Naive thymus-derived CD4-positive, alpha-beta T cell (primary cell): ENCODE measurements around the gene DBH. TPM values are rescaled to one million over a fixed set of nuclear protein-coding genes. Genes with fewer than 3 reads are reported as not detected.

Experiments used
- ATAC-seq: fragments of 150-1000 bp; cut with Tn5 transposase; 2 replicates; pipeline ENCODE4 v1.10.0; 2021; ENCODE audit warnings: mild to moderate bottlenecking, moderate library complexity
- CTCF ChIA-PET: fragments of 350-600 bp; sonication (Branson Sonifier 250); formaldehyde crosslinking; loops from one replicate; lab custom pipeline; 2021; ENCODE audit warnings: antibody characterized with exemption; lab: Charles Lee
- POLR2A ChIA-PET: fragments of 350-600 bp; sonication (Branson Sonifier 250); formaldehyde crosslinking; loops from one replicate; lab custom pipeline; 2021; ENCODE audit warnings: antibody characterized with exemption, inconsistent platforms; lab: Charles Lee
- DNase-seq, 9 donors: peaks; one replicate each; pipeline versions ENCODE4 v3.0.0 to v3.0.0-alpha.2; 2020 to 2022; ENCODE audit warnings: mixed read lengths in 1 of 9
- H3K27ac ChIP-seq: one replicate; pipeline ENCODE4 v1.7.0; 2013; ENCODE audit warnings: mild to moderate bottlenecking, low read depth, low read length, moderate library complexity
- H3K27me3 ChIP-seq, 2 donors: one replicate each; pipeline ENCODE4 v1.7.0; 2013; ENCODE audit warnings: low read length in 2 of 2, mild to moderate bottlenecking in 2 of 2, moderate library complexity in 2 of 2; ENCODE audit not compliant: control insufficient read depth in 2 of 2, insufficient read depth in 2 of 2
- H3K36me3 ChIP-seq, 3 experiments: 1 replicate in 2 of 3; 2 replicates in 1 of 3; pipeline ENCODE4 v1.7.0; 2013; ENCODE audit warnings: low read length in 3 of 3, mild to moderate bottlenecking in 3 of 3, moderate library complexity in 1 of 3; ENCODE audit not compliant: insufficient read depth in 3 of 3, control insufficient read depth in 2 of 3
- H3K4me1 ChIP-seq, 2 donors: one replicate each; pipeline ENCODE4 v1.7.0; 2013; ENCODE audit warnings: low read length in 2 of 2, mild to moderate bottlenecking in 2 of 2, moderate library complexity in 1 of 2; ENCODE audit not compliant: control insufficient read depth in 2 of 2, insufficient read depth in 2 of 2
- H3K4me3 ChIP-seq: 2 replicates; pipeline ENCODE4 v1.7.0; 2013; ENCODE audit warnings: mild to moderate bottlenecking, low read length
- H3K9me3 ChIP-seq, 3 experiments: 1 replicate in 2 of 3; 2 replicates in 1 of 3; pipeline ENCODE4 v1.7.0; 2013; ENCODE audit warnings: low read length in 3 of 3; ENCODE audit not compliant: control insufficient read depth in 2 of 3
- H3K27ac Mint-ChIP-seq, 9 donors: one replicate each; pipeline ENCODE4 v1.8.0; 2020 to 2022; ENCODE audit warnings: mixed read lengths in 9 of 9, mild to moderate bottlenecking in 8 of 9, moderate library complexity in 5 of 9, inconsistent platforms in 2 of 9
- H3K27me3 Mint-ChIP-seq, 5 donors: one replicate each; pipeline ENCODE4 v1.8.0; 2021 to 2022; ENCODE audit warnings: mixed read lengths in 5 of 5, mild to moderate bottlenecking in 1 of 5
- H3K36me3 Mint-ChIP-seq, 5 donors: one replicate each; pipeline ENCODE4 v1.8.0; 2020 to 2022; ENCODE audit warnings: mixed read lengths in 5 of 5, mild to moderate bottlenecking in 3 of 5, inconsistent platforms in 1 of 5
- H3K4me1 Mint-ChIP-seq, 7 donors: one replicate each; pipeline ENCODE4 v1.8.0; 2020 to 2022; ENCODE audit warnings: mixed read lengths in 7 of 7, mild to moderate bottlenecking in 3 of 7, inconsistent platforms in 1 of 7
- H3K4me3 Mint-ChIP-seq, 10 donors: one replicate each; pipeline ENCODE4 v1.8.0; 2020 to 2022; ENCODE audit warnings: mild to moderate bottlenecking in 10 of 10, mixed read lengths in 10 of 10, moderate library complexity in 6 of 10, inconsistent platforms in 2 of 10
- H3K9me3 Mint-ChIP-seq, 11 donors: one replicate each; pipeline ENCODE4 v1.8.0; 2020 to 2022; ENCODE audit warnings: mixed read lengths in 11 of 11, mild to moderate bottlenecking in 4 of 11, inconsistent platforms in 1 of 11, moderate library complexity in 1 of 11
- intact Hi-C, 2 donors: fragments of 100-400 bp; cut with micrococcal nuclease; formaldehyde crosslinking; loops; one replicate each; pipeline ENCODE4 v1.15.1; 2023
- polyA plus RNA-seq, 2 donors: library from polyadenylated mRNA; unstranded; fragments of 300-500 nt; fragmentation: Illumina TruSeq; gene quantifications; one replicate each; pipeline ENCODE4 v1.2.3, GENCODE V29; 2021
- total RNA-seq, 6 experiments: library from RNA in 5 of 6; stranded (reverse) in 5 of 6; gene quantifications; 1 replicate in 5 of 6; 2 replicates in 1 of 6; pipeline ENCODE4 v1.2.3 and lab custom pipeline; 2021 to 2026

The DBH gene
- total and polyA plus RNA-seq, 7 experiments from 2014 or later, result 0.08 to 1.2 (median 0.17) TPM; not detected in 1

DNA sequence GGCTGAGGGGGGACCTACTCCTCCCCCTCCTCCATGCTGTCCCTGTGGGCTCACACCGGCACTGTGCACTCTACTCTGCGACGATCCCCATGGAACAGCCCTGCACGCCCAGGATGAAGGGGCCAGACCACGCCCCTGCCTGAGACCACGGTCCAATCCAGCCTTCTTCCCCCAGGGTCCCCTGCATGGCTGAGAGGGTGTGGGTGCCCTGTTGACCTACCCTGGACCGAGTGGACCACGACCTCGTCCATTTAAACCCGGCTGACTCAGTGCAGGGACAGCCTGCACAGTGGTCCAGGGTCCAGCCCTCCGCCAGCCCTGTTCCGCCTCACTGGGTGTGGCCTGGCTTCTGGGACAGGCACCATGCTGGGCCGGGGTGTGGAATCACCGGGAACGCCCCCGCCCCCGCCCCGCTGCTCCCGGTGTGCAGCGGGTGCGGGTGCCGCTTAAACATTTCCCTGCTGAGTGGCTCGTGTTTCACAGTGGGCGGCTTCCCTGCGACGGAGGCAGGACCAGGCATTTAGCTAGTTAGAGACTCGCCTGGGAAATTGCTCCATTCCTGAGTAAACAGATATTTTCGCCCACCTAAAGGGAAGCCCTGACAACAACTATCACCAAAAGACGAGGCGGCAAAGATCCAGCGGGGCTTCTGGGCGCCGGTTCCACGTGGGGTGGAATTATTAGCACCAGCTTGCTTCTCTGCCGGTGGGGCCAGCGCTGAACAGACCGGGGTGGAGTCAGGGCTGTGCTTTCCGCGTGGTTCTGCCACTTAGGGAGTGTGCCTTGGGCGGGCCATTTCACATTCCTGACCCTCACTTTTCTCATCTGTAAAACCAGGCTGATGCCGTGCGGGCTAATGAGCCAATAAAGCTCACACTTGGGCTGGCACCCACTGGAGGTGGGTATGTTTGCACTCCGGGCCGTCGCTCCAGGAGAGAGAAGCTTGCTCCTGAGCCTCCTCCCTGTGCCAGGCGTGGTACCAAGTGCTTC, 22.6 kb downstream of the DBH start:
- intact Hi-C loops, result loop anchor here in 1 of 2 donors (5.0 kb wide), 2 partner anchors 44 to 69 kb away; no protein-coding TSS in a partner anchor
- CTCF ChIA-PET, result interaction anchor here (0.6 to 2.8 kb wide), 8 partner anchors 25 to 84 kb away, joined by 3 to 10 read pairs (median 4); no protein-coding TSS in a partner anchor
- DNase-seq, result peak in 1 of 9 donors; percentile 12
- Mint-ChIP-seq H3K27me3 (peaks cover 0 to 48% (median 0%) of the 10 kb centered on the region in 5 donors), H3K36me3 (no peaks in the 10 kb centered on the region), H3K9me3 (no peaks in the 10 kb centered on the region), H3K4me3 (peak overlapping the region in 9 of 10 donors; percentile 74 to 82 (median 76)), H3K27ac (peak overlapping the region in 8 of 9 donors; percentile 36 to 91 (median 81)), H3K4me1 (peaks cover 2 to 51% (median 43%) of the 10 kb centered on the region in 7 donors)
- Histone ChIP-seq H3K4me3 (peak overlapping the region; percentile 17), H3K9me3 (no peaks in the 10 kb centered on the region), H3K27ac (no peak overlapping the region), H3K4me1 (peaks cover 0 to 42% of the 10 kb centered on the region in 2 donors), H3K27me3 (no peaks in the 10 kb centered on the region), H3K36me3 (peaks cover 0 to 5% (median 0%) of the 10 kb centered on the region in 3 experiments)
- ATAC-seq, result no peak
- POLR2A ChIA-PET, result interaction anchor here (0.6 to 4.9 kb wide), 9 partner anchors 18 to 362 kb away, joined by 3 to 39 read pairs (median 3); no protein-coding TSS in a partner anchor

GRCh38 chr9:133659516-133659915, 23.4 kb downstream of the DBH start:
- Histone ChIP-seq H3K36me3 (peaks cover 0 to 5% (median 0%) of the 10 kb centered on the region in 3 experiments), H3K9me3 (no peaks in the 10 kb centered on the region), H3K4me1 (peaks cover 0 to 42% of the 10 kb centered on the region in 2 donors), H3K27me3 (no peaks in the 10 kb centered on the region), H3K27ac (no peak overlapping the region), H3K4me3 (no peak overlapping the region)
- peaks cover 0 to 46% (median 0%) of the 10 kb centered on the region in 5 donors for H3K27me3 Mint-ChIP-seq
- DNase-seq (no peak), ATAC-seq (no peak)
- peak overlapping the region in 6 of 9 donors; percentile 36 to 91 (median 73) for H3K27ac Mint-ChIP-seq
- ChIA-PET POLR2A (interaction anchor here (1.7 to 4.9 kb wide), 4 partner anchors 18 to 150 kb away, joined by 3 to 39 read pairs (median 17); no protein-coding TSS in a partner anchor), CTCF (interaction anchor here (0.6 to 2.8 kb wide), 6 partner anchors 25 to 83 kb away, joined by 3 to 10 read pairs (median 4); no protein-coding TSS in a partner anchor)
- no peaks in the 10 kb centered on the region for H3K36me3 Mint-ChIP-seq
- H3K9me3 Mint-ChIP-seq, result no peaks in the 10 kb centered on the region
- H3K4me3 Mint-ChIP-seq, result peak overlapping the region in 7 of 10 donors; percentile 74 to 82 (median 78)
- peaks cover 2 to 50% (median 43%) of the 10 kb centered on the region in 7 donors for H3K4me1 Mint-ChIP-seq
- intact Hi-C loops, result loop anchor here in 1 of 2 donors (5.0 kb wide), 2 partner anchors 43 to 68 kb away; no protein-coding TSS in a partner anchor

DNA sequence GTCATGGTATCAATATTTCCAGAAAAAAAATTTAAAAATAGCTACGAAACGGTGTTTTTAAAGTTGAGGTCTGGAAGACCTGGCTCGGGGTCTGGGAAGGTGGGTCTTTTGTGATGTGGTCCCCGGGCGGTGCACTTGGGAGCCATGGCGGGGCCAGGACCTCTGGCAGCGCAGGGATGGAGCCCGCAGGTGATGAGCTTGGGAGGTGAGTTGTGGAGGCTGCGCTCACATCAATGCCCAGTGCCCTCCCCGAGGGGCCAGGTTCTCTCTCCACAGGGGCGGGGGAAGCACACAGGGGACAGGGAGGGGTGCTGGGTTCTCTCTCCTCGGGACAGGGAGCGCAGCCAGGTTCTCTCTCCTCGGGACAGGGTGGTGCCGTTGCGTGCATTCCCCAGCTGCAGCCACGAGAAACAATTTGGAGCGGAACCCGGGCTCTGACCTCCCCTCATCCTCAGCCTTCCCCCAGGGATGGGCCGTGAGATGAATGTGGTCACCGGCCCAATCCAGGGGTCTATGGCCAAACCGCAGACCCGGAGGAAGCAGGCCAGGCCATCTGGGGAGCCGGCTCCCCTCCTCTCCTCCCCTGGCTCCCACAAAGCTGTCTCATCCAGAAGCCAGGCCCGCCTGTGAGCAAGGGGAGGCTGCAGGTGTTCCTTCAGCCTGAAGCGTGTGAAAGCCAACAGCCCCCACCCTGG, 25.8 kb downstream of the DBH start:
- no peak for ATAC-seq
- no peak overlapping the region for H3K4me3 ChIP-seq
- H3K36me3 ChIP-seq, result peaks cover 0 to 8% (median 0%) of the 10 kb centered on the region in 3 experiments
- no peaks in the 10 kb centered on the region for H3K9me3 ChIP-seq
- H3K4me1 ChIP-seq, result peaks cover 0 to 30% of the 10 kb centered on the region in 2 donors
- intact Hi-C loops, result no loop called here
- Mint-ChIP-seq H3K4me1 (peaks cover 2 to 33% (median 31%) of the 10 kb centered on the region in 7 donors), H3K27ac (no peak overlapping the region), H3K27me3 (peaks cover 0 to 30% (median 0%) of the 10 kb centered on the region in 5 donors), H3K9me3 (no peaks in the 10 kb centered on the region), H3K36me3 (no peaks in the 10 kb centered on the region), H3K4me3 (no peak overlapping the region)
- no peak for DNase-seq
- no peak overlapping the region for H3K27ac ChIP-seq
- ChIA-PET POLR2A (interaction anchor here (1.2 kb wide), 1 partner anchor 22 kb away, joined by 3 read pairs; no protein-coding TSS in a partner anchor), CTCF (interaction anchor here (1.0 kb wide), 1 partner anchor 9 kb away, joined by 3 read pairs; no protein-coding TSS in a partner anchor)
- no peaks in the 10 kb centered on the region for H3K27me3 ChIP-seq

- ChIA-PET POLR2A (interaction anchor here (0.6 kb wide), 1 partner anchor 98 kb away, joined by 3 read pairs; no protein-coding TSS in a partner anchor), CTCF (interaction anchor here (0.7 kb wide), 1 partner anchor 44 kb away, joined by 3 read pairs; no protein-coding TSS in a partner anchor)
- Mint-ChIP-seq H3K9me3 (no peaks in the 10 kb centered on the region), H3K4me1 (peaks cover 0 to 8% (median 8%) of the 10 kb centered on the region in 7 donors), H3K36me3 (peaks cover 0 to 4% (median 0%) of the 10 kb centered on the region in 5 donors), H3K4me3 (no peak overlapping the region), H3K27me3 (peaks cover 0 to 7% (median 0%) of the 10 kb centered on the region in 5 donors), H3K27ac (peak overlapping the region in 1 of 9 donors; percentile 21)
- ATAC-seq, result no peak
- H3K36me3 ChIP-seq, result peaks cover 0 to 10% (median 0%) of the 10 kb centered on the region in 3 experiments
- no peak overlapping the region for H3K27ac ChIP-seq
- no peaks in the 10 kb centered on the region for H3K27me3 ChIP-seq
- no peaks in the 10 kb centered on the region for H3K9me3 ChIP-seq
- DNase-seq, result no peak
- H3K4me1 ChIP-seq, result peaks cover 0 to 5% of the 10 kb centered on the region in 2 donors
- no peak overlapping the region for H3K4me3 ChIP-seq
- intact Hi-C loops, result no loop called here
These were observed 28.2 kb downstream of the DBH start for GRCh38 chr9:133664173-133665050.

DNA sequence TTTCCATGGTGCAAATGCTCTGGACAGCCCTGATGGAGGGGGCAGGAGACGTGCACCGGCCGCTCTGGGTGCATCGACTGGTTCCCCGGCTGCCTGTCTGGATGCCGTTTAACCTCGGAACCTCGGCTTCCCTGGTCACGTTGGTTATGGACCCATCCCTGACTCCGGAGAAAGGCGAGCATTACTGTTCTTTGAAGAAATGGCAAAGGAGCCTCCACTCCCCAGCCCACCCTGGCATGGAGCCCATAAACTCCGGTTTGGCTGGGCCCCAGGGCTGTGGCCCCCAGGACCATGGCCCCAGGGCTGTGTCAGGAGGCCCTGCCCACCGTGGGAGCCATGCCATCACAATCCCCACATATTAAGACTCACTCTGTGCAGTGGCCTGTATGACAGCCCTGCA, 28.9 kb downstream of the DBH start:
- Histone ChIP-seq H3K4me1 (no peaks in the 10 kb centered on the region), H3K36me3 (peaks cover 0 to 13% (median 0%) of the 10 kb centered on the region in 3 experiments), H3K9me3 (no peaks in the 10 kb centered on the region), H3K27me3 (no peaks in the 10 kb centered on the region), H3K27ac (no peak overlapping the region), H3K4me3 (no peak overlapping the region)
- Mint-ChIP-seq H3K27me3 (peaks cover 0 to 1% (median 0%) of the 10 kb centered on the region in 5 donors), H3K9me3 (no peaks in the 10 kb centered on the region), H3K4me3 (no peak overlapping the region), H3K36me3 (peaks cover 0 to 4% (median 0%) of the 10 kb centered on the region in 5 donors), H3K4me1 (peaks cover 0 to 4% (median under 1%) of the 10 kb centered on the region in 7 donors), H3K27ac (no peak overlapping the region)
- ATAC-seq (no peak), DNase-seq (no peak)
- POLR2A ChIA-PET, result no interaction called here
- CTCF ChIA-PET, result interaction anchor here (0.7 kb wide), 1 partner anchor 44 kb away, joined by 3 read pairs; no protein-coding TSS in a partner anchor
- intact Hi-C loops, result no loop called here
